Nephron (organoid): Measurements from ENCODE around the gene TAF6L.
"Not testable (repeated sequence)": the region's sequence is repeated elsewhere in the genome, so short reads cannot be mapped to it uniquely, and the experiment has no call there.

ENCODE experiments used
- H3K27ac Mint-ChIP-seq, 3 experiments: 2 replicates each; pipeline ENCODE4 v1.8.0; 2020; ENCODE audit warnings: mixed read lengths in 3 of 3, mild to moderate bottlenecking in 2 of 3, moderate library complexity in 1 of 3
- H3K27me3 Mint-ChIP-seq: 2 replicates; pipeline ENCODE4 v1.8.0; 2021; ENCODE audit warnings: low read depth, mild to moderate bottlenecking, moderate library complexity, mixed read lengths
- H3K36me3 Mint-ChIP-seq: 2 replicates; pipeline ENCODE4 v1.8.0; 2020; ENCODE audit warnings: low read depth, mixed read lengths
- H3K4me1 Mint-ChIP-seq: 2 replicates; pipeline ENCODE4 v1.8.0; 2020; ENCODE audit warnings: mixed read lengths
- H3K4me3 Mint-ChIP-seq, 3 experiments: 2 replicates each; pipeline ENCODE4 v1.8.0; 2020; ENCODE audit warnings: mild to moderate bottlenecking in 3 of 3, mixed read lengths in 3 of 3, moderate library complexity in 2 of 3
- H3K9me3 Mint-ChIP-seq: 2 replicates; pipeline ENCODE4 v1.8.0; 2020; ENCODE audit warnings: mixed read lengths
- CTCF ChIP-seq, 3 experiments: fragments of 200-600 bp; sonication (generic); IDR thresholded peaks; one replicate each; pipeline ENCODE4 v1.5.0; 2021; ENCODE audit warnings: antibody characterized with exemption in 3 of 3; ENCODE audit not compliant: unreplicated experiment in 3 of 3

Gene TAF6L

GRCh38 chr11:62753736-62754603, 17.2 kb upstream of the TAF6L start, which contains the start of gene ZBTB3:
Gene ZBTB3, minus strand, starts transcription at chr11:62754160. Its CDS starts 496 bp downstream, at chr11:62753664.
- Mint-ChIP-seq H3K27ac (peak within 1 kb of the TSS; percentile 91 to 98 (median 97)), H3K9me3 (no peaks in the 10 kb centered on the region), H3K36me3 (peaks cover 14% of the 10 kb centered on the region), H3K27me3 (no peaks in the 10 kb centered on the region), H3K4me1 (peaks cover 10% of the 10 kb centered on the region), H3K4me3 (peak within 1 kb of the TSS; percentile 87 to 97 (median 94))
- TF ChIP-seq CTCF (IDR thresholded peaks at IDR 0.05; ENCODE audit: unreplicated experiment in 3 of 3): no peak

GRCh38 chr11:62755086-62755615, 16.0 kb upstream of the TAF6L start:
- TF ChIP-seq CTCF (IDR thresholded peaks at IDR 0.05; ENCODE audit: unreplicated experiment in 3 of 3): no peak
- H3K36me3 Mint-ChIP-seq: peaks cover 10% of the 10 kb centered on the region
- no peaks in the 10 kb centered on the region for H3K9me3 Mint-ChIP-seq
- peak overlapping the region; percentile 61 to 81 (median 78) for H3K4me3 Mint-ChIP-seq
- peaks cover 10% of the 10 kb centered on the region for H3K4me1 Mint-ChIP-seq
- peak overlapping the region; percentile 27 to 70 (median 54) for H3K27ac Mint-ChIP-seq
- H3K27me3 Mint-ChIP-seq: no peaks in the 10 kb centered on the region

GRCh38 chr11:62757846-62758788, 13.1 kb upstream of the TAF6L start:
- Mint-ChIP-seq H3K4me3 (peak overlapping the region in 2 of 3 experiments; percentile 15 to 28), H3K4me1 (peaks cover 27% of the 10 kb centered on the region)
- no peak for TF ChIP-seq CTCF (IDR thresholded peaks at IDR 0.05; ENCODE audit: unreplicated experiment in 3 of 3)

GRCh38 chr11:62760867-62761227, 10.3 kb upstream of the TAF6L start:
- not testable (repeated sequence) for H3K9me3 Mint-ChIP-seq, H3K27me3 Mint-ChIP-seq
- Mint-ChIP-seq H3K4me1 (peaks cover 17% of the 10 kb centered on the region), H3K27ac (peak overlapping the region; percentile 90 to 97 (median 95)), H3K36me3 (peaks cover 15% of the 10 kb centered on the region), H3K4me3 (peak overlapping the region; percentile 97 to 99 (median 98))

More at GRCh38 chr11:62757846-62758788, 13.1 kb upstream of the TAF6L start:
- H3K27me3 Mint-ChIP-seq: no peaks in the 10 kb centered on the region
- no peaks in the 10 kb centered on the region for H3K9me3 Mint-ChIP-seq
- peak overlapping the region in 1 of 3 experiments; percentile 55 for H3K27ac Mint-ChIP-seq
- peaks cover 14% of the 10 kb centered on the region for H3K36me3 Mint-ChIP-seq

GRCh38 chr11:62770778-62771143, 435 bp upstream of the TAF6L start:
- H3K36me3 Mint-ChIP-seq: peaks cover 24% of the 10 kb centered on the region
- TF ChIP-seq CTCF (IDR thresholded peaks at IDR 0.05; ENCODE audit: unreplicated experiment in 3 of 3): no peak
- H3K27ac Mint-ChIP-seq: peak overlapping the region; percentile 99
- H3K9me3 Mint-ChIP-seq: no peaks in the 10 kb centered on the region
- peaks cover 16% of the 10 kb centered on the region for H3K4me1 Mint-ChIP-seq
- peaks cover 3% of the 10 kb centered on the region for H3K27me3 Mint-ChIP-seq
- H3K4me3 Mint-ChIP-seq: peak overlapping the region; percentile 88 to 95 (median 94)

- no peak for TF ChIP-seq CTCF (IDR thresholded peaks at IDR 0.05; ENCODE audit: unreplicated experiment in 3 of 3)
- peaks cover 35% of the 10 kb centered on the region for H3K36me3 Mint-ChIP-seq
- peak overlapping the region in 2 of 3 experiments; percentile 53 to 58 for H3K4me3 Mint-ChIP-seq
- H3K4me1 Mint-ChIP-seq: peaks cover 16% of the 10 kb centered on the region
- H3K27ac Mint-ChIP-seq: no peak overlapping the region
- no peaks in the 10 kb centered on the region for H3K9me3 Mint-ChIP-seq
- H3K27me3 Mint-ChIP-seq: peaks cover 3% of the 10 kb centered on the region
Measured at GRCh38 chr11:62774407-62774806, 3.2 kb downstream of the TAF6L start.
